Nephron progenitor cell (in vitro differentiated cells): ENCODE results near the gene C6orf132.

Experiments
- DNase-seq: peaks from one replicate; pipeline ENCODE4 v3.0.0; 2021
- H3K27ac Mint-ChIP-seq: 2 replicates; pipeline ENCODE4 v1.8.0; 2021; ENCODE audit warnings: mild to moderate bottlenecking, moderate library complexity, mixed read lengths
- H3K27me3 Mint-ChIP-seq: 2 replicates; pipeline ENCODE4 v1.8.0; 2021; ENCODE audit warnings: mild to moderate bottlenecking, low read depth, mixed read lengths; ENCODE audit not compliant: poor library complexity
- H3K36me3 Mint-ChIP-seq: 2 replicates; pipeline ENCODE4 v1.8.0; 2021; ENCODE audit warnings: low read depth, mixed read lengths
- H3K4me1 Mint-ChIP-seq: 2 replicates; pipeline ENCODE4 v1.8.0; 2021; ENCODE audit warnings: mixed read lengths
- H3K4me3 Mint-ChIP-seq: 2 replicates; pipeline ENCODE4 v1.8.0; 2021; ENCODE audit warnings: mild to moderate bottlenecking, moderate library complexity, mixed read lengths
- H3K9me3 Mint-ChIP-seq: 2 replicates; pipeline ENCODE4 v1.8.0; 2021; ENCODE audit warnings: mild to moderate bottlenecking, moderate library complexity, mixed read lengths
- TF ChIP-seq, protein P1 (sequence below): fragments of 200-600 bp; sonication (generic); IDR thresholded peaks from 2 replicates; pipeline ENCODE4 v1.5.0; 2021; ENCODE audit warnings: antibody characterized with exemption

The C6orf132 gene

DNA sequence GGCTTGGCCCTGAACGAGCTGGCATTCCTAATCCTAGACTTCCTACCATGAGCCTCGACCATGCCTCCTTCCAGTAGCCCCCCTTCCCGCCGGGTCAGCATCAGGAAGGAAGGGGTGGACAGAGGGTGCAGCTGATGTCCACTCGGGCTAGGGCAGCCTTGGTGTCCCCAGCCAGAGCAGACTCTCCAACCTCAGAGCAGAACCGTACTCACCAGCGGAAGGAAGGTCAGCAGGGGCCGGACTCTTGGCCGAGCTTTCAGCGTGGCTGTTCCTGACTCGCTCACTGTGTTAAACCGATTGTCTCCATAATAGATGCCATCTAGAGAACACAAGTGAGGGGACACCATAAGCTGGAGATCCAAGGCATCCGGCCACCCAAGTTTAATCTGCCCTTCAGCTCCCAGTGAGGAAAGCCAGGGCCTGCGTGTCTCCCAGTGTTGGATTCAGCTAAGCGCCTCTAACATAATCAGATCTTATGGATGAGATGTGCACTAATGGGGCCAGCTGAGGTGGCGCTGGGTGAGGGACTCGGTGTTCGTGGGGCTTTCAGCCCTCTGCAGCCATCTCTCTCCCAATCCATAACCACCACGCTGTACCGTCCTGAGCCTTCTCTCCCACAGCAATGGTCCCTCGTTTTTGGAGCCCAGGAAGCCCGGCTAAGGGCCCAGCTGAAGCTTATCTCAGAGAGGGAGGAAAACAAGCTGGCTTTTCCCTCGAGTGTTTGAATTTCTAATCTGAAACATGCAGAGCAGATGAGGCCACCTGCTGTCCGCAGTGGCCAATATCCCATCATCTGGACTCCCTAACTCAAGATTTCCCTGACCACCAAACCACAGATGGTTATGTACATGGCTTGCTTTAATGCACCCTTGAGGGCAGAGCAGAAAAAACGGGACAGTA, 13.7 kb downstream of the C6orf132 start:
- TF ChIP-seq, protein P1, sequence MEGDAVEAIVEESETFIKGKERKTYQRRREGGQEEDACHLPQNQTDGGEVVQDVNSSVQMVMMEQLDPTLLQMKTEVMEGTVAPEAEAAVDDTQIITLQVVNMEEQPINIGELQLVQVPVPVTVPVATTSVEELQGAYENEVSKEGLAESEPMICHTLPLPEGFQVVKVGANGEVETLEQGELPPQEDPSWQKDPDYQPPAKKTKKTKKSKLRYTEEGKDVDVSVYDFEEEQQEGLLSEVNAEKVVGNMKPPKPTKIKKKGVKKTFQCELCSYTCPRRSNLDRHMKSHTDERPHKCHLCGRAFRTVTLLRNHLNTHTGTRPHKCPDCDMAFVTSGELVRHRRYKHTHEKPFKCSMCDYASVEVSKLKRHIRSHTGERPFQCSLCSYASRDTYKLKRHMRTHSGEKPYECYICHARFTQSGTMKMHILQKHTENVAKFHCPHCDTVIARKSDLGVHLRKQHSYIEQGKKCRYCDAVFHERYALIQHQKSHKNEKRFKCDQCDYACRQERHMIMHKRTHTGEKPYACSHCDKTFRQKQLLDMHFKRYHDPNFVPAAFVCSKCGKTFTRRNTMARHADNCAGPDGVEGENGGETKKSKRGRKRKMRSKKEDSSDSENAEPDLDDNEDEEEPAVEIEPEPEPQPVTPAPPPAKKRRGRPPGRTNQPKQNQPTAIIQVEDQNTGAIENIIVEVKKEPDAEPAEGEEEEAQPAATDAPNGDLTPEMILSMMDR = no peak
- H3K27ac Mint-ChIP-seq = peak overlapping the region; percentile 34
- no peak overlapping the region for H3K4me3 Mint-ChIP-seq
- peaks cover 4% of the 10 kb centered on the region for H3K4me1 Mint-ChIP-seq
- peaks cover 4% of the 10 kb centered on the region for H3K9me3 Mint-ChIP-seq
- peaks cover 6% of the 10 kb centered on the region for H3K27me3 Mint-ChIP-seq
- no peak for DNase-seq
- peaks cover 4% of the 10 kb centered on the region for H3K36me3 Mint-ChIP-seq

DNA sequence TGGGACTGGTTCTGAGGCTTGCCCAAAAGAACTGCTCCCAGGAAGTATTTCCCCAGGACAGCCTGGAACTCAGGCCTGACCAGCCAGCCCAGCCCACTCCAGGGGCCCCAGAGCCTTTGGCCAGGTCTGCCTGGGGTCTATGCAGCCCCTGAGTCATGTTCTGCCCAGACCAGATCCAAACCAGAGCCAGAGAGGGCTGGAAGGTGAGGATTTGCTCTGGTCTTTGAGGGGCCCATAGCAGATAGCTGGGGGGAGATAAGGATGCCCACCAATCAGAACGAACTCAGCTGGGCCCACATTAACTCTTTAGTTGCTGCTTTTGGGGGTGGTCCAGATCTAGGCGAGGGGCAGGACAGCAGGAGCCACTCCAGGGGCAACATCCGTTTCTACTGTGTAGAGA, 16.8 kb downstream of the C6orf132 start:
- no peak overlapping the region for H3K4me3 Mint-ChIP-seq
- no peak overlapping the region for H3K27ac Mint-ChIP-seq
- H3K27me3 Mint-ChIP-seq = peaks cover 3% of the 10 kb centered on the region
- TF ChIP-seq, protein P1 = no peak
- no peak for DNase-seq
- no peaks in the 10 kb centered on the region for H3K9me3 Mint-ChIP-seq
- peaks cover 13% of the 10 kb centered on the region for H3K4me1 Mint-ChIP-seq
- no peaks in the 10 kb centered on the region for H3K36me3 Mint-ChIP-seq

DNA sequence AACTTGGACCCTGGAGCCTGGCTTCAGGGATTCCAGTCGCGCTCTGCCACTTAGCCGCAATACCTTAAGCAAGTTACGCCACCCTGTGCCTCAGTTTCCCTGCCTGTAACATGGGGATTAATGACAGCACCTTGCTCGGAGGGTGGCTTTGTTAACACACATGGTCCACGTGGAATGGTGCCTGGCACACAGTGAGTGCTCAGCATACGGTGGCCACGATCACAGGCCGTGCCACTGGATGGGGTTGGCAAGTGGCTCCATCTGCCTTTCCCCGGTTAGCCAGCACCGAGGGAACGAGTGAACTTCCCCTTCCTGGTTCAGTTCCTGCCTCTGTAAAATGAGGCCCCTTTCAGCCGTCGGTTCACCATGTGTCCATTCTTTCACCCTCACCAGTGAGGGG, 17.2 kb downstream of the C6orf132 start:
- DNase-seq = no peak
- Mint-ChIP-seq H3K4me1 (peaks cover 13% of the 10 kb centered on the region), H3K9me3 (no peaks in the 10 kb centered on the region), H3K27me3 (peaks cover 3% of the 10 kb centered on the region), H3K4me3 (no peak overlapping the region), H3K36me3 (no peaks in the 10 kb centered on the region), H3K27ac (no peak overlapping the region)
- TF ChIP-seq, protein P1 = no peak

DNA sequence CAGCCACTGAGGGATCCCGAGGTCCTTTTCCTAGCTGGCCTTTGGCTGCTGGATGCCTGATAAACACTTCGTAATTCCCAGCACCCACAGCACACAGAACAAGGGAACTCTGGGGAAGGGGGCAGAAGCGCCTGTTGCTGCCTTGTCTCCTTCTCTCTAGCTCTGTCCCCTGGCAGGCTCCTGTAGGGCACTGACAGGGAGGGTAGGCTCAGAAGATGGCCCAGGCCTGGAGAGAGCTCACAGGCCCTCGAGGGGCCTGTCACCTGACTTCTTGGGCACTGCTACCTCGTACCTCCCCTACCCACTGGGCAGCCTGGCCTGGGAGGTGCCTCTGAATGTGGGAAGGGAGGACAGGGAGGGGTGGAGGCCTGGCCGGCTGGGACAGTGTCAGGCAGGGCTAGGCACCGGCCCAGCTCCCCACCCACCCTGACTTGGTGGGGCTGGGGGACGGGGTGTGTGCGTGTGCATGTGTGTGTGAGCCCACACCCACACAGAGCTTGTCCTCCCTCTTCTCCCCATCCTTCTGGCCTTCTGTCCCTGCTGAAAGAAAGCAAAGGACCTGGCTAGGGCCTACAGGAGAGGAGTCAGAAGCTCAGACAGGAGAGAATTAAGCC, 18.1 kb downstream of the C6orf132 start:
- H3K27me3 Mint-ChIP-seq = peaks cover 3% of the 10 kb centered on the region
- TF ChIP-seq, protein P1 = no peak
- H3K27ac Mint-ChIP-seq = peak overlapping the region; percentile 71
- no peak for DNase-seq
- H3K36me3 Mint-ChIP-seq = no peaks in the 10 kb centered on the region
- H3K9me3 Mint-ChIP-seq = no peaks in the 10 kb centered on the region
- no peak overlapping the region for H3K4me3 Mint-ChIP-seq
- H3K4me1 Mint-ChIP-seq = peaks cover 13% of the 10 kb centered on the region

DNA sequence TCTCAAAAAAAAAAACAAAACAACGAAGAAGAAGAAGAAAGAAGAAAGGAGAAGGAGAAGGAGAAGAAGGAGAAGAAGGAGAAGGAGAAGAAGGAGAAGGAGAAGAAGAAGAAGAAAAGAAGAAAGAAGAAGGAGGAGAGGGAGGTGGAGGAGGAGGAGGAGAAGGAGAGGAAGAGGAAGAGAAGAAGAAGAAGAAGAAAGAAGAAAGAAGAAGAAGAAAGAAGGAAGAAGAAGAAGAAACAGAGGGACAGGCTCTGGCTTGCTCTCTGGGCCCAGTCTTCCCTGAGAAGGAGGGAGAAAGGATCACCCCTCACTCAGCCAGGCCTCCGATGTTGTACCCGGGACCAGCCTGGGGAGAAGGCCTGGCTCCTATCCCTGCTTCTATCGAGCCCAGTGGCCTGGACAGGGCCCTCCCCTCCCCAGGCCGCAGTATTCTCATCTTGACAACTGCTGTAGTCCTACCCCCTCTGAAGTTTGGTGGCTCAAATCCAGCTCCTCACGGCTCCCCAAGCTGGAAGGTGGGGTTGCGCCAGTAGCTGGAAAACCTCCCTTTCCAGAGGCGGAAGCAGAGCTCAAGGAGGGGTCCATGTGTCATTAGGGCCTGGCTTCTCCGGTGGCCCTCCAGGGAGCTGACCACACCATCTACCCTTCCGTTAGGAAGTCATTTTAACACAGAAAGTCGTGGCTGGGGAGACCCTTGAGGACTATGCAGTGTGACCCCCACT, 18.9 kb downstream of the C6orf132 start:
- Mint-ChIP-seq H3K27ac (peak overlapping the region; percentile 13), H3K36me3 (no peaks in the 10 kb centered on the region), H3K4me1 (peaks cover 14% of the 10 kb centered on the region), H3K27me3 (peaks cover 3% of the 10 kb centered on the region), H3K9me3 (no peaks in the 10 kb centered on the region), H3K4me3 (no peak overlapping the region)
- TF ChIP-seq, protein P1 = no peak
- no peak for DNase-seq
